Epithelial cell of esophagus (primary cell): ENCODE data around the gene LENEP.

ENCODE experiments used
- DNase-seq: peaks from one replicate; pipeline ENCODE4 v3.0.0; 2010; ENCODE audit warnings: low read depth
- H3K4me3 ChIP-seq: 2 replicates; pipeline ENCODE4 v1.5.1; 2011; ENCODE audit warnings: mild to moderate bottlenecking, low read length, control low read depth
- CTCF ChIP-seq: IDR thresholded peaks from 2 replicates; pipeline ENCODE4 v1.5.1; 2011; ENCODE audit warnings: low read depth, mild to moderate bottlenecking, low read length, control low read depth, inconsistent platforms; ENCODE audit not compliant: insufficient read depth; ENCODE audit errors: missing control alignments

Gene LENEP

GRCh38 chr1:154961207-154962155 is 31.9 kb upstream of the LENEP start, which contains the start of gene PYGO2:
Gene PYGO2, minus strand, starts transcription at chr1:154961782. Its CDS starts 206 bp downstream, at chr1:154961576.
- peak within 1 kb of the TSS; percentile 64 for H3K4me3 ChIP-seq
- TF ChIP-seq CTCF: no peak
- peak; percentile 80 for DNase-seq

GRCh38 chr1:154962156-154962749 is 31.1 kb upstream of the LENEP start:
- peak; percentile 42 for DNase-seq
- TF ChIP-seq CTCF: no peak
- peak overlapping the region; percentile 64 for H3K4me3 ChIP-seq

- TF ChIP-seq CTCF: no peak
- peak overlapping the region; percentile 64 for H3K4me3 ChIP-seq
- no peak for DNase-seq
Observed at GRCh38 chr1:154962795-154963330, 30.5 kb upstream of the LENEP start.

- no peak for TF ChIP-seq CTCF
- H3K4me3 ChIP-seq: no peak overlapping the region
- no peak for DNase-seq
Observed at GRCh38 chr1:154963643-154964042, 29.7 kb upstream of the LENEP start.

GRCh38 chr1:154964359-154964758 is 29.0 kb upstream of the LENEP start:
- TF ChIP-seq CTCF: no peak
- DNase-seq: no peak
- H3K4me3 ChIP-seq: no peak overlapping the region

GRCh38 chr1:154966111-154966510 is 27.3 kb upstream of the LENEP start:
- H3K4me3 ChIP-seq: no peak overlapping the region

More at GRCh38 chr1:154966111-154966510, 27.3 kb upstream of the LENEP start:
- DNase-seq: no peak
- TF ChIP-seq CTCF: no peak
